Psoas muscle (tissue), 8 donors: ENCODE data around the gene CRYBG3. TPM values are rescaled to one million over a fixed set of nuclear protein-coding genes. Genes with fewer than 3 reads are reported as not detected.
A peak's percentile ranks its signal among the peaks of the same experiment; 100 is the strongest.

Experiments used
- ATAC-seq, 4 donors: fragments of 200-7000 bp; cut with Tn5 transposase; one replicate each; pipeline ENCODE4 v1.9.1; 2020; ENCODE audit warnings: moderate library complexity in 3 of 4, mild to moderate bottlenecking in 2 of 4
- DNase-seq, 2 donors: peaks; one replicate each; pipeline ENCODE4 v3.0.0-alpha.2; 2020
- H3K27ac ChIP-seq: fragments of 200-600 bp; one replicate; pipeline ENCODE4 v1.8.0; 2022
- H3K27me3 ChIP-seq, 3 donors: fragments of 200-600 bp in 1 of 3; one replicate each; pipeline versions ENCODE4 v1.6.1 to v1.8.0; 2013 to 2022; ENCODE audit warnings: low read length in 2 of 3, mild to moderate bottlenecking in 2 of 3, moderate library complexity in 1 of 3; ENCODE audit not compliant: insufficient read depth in 3 of 3
- H3K36me3 ChIP-seq, 2 donors: fragments of 200-600 bp in 1 of 2; one replicate each; pipeline versions ENCODE4 v1.6.1 to v1.8.0; 2013 to 2022; ENCODE audit warnings: low read depth in 1 of 2, mild to moderate bottlenecking in 1 of 2, moderate library complexity in 1 of 2; ENCODE audit not compliant: insufficient read depth in 1 of 2
- H3K4me1 ChIP-seq: fragments of 200-600 bp; one replicate; pipeline ENCODE4 v1.8.0; 2022
- H3K4me3 ChIP-seq: fragments of 200-600 bp; one replicate; pipeline ENCODE4 v1.8.0; 2022; ENCODE audit warnings: mild to moderate bottlenecking
- H3K9me3 ChIP-seq: fragments of 200-600 bp; one replicate; pipeline ENCODE4 v1.8.0; 2022
- WGBS, 3 donors: extraction: QIAGEN DNeasy Blood & Tissue Kit; methylation state at CpG; one replicate each; pipeline versions ENCODE4 v1.1.6 to v1.1.7; 2013; 5-methylcytosine and 5-hydroxymethylcytosine counted together
- intact Hi-C, 2 donors: fragments of 100-400 bp; cut with DNase I; formaldehyde crosslinking; loops; one replicate each; pipeline versions ENCODE4 v1.11.0 to v1.14.2; 2022
- polyA plus RNA-seq, 3 donors: library from polyadenylated mRNA; stranded (reverse); fragments of 200-250 nt; gene quantifications; one replicate each; pipeline ENCODE4 v1.2.3, GENCODE V29; 2013
- total RNA-seq, 4 donors: library from RNA; stranded (reverse); fragmentation: NEBNext Ultra II Directional in 2 of 4; extraction: Animal tissue kit (Norgen Biotek cat#: 25700) in 2 of 4; gene quantifications; one replicate each; pipeline versions ENCODE4 v1.2.1 to v1.2.4, GENCODE V29; 2021 to 2023
- TF ChIP-seq, protein P1 (sequence below): fragments of 200-600 bp; IDR thresholded peaks from one replicate; pipeline ENCODE4 v1.8.0; 2022; ENCODE audit warnings: antibody characterized with exemption
- donor health status: healthy with polysubstance abuse.
- donor health status: DM: no; HTN: no; CAD: no; lungs with moderate emphysema.
- donor health status: Bipolar disorder and iron deficiency.
- donor health status: healthy.
- donor health status: DM: yes; HTN: yes; CAD: no.
- donor health status: DM: no; HTN: no; CAD: no.
- donor health status: DM: no; HTN: no; CAD: no.
- donor health status: DM: yes; HTN: yes; CAD: no.

CRYBG3 gene
- total and polyA plus RNA-seq, 7 donors, result 5.1 to 36.9 (median 10.1) TPM

DNA sequence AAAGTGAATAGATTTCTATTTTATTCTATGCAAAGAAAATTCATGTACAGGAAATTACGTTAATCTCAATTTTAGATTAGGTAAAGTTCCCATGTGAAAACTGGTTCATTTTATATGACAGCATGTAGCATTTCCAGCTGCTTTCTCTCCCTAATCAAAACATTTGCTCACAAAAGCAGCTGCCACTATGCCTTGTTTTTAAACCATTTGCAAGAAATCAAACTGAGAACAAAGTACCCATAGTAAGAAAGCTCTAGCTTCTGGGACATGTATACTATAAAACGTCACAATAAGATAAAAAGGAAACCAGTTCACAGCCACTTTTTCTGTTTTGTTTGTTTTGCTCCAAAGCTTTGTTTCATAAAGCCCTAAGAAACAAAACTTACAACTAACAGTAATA, 5.0 kb upstream of the CRYBG3 start:
- Histone ChIP-seq H3K36me3 (no peaks in the 10 kb centered on the region), H3K4me1 (no peaks in the 10 kb centered on the region), H3K27me3 (no peaks in the 10 kb centered on the region), H3K9me3 (no peaks in the 10 kb centered on the region), H3K27ac (no peak overlapping the region), H3K4me3 (no peak overlapping the region)
- no peak for DNase-seq
- WGBS, 3 donors, result 76 to 82% (median 80%) methylated on average over 2 of the region's 2 CpGs
- no peak for ATAC-seq
- intact Hi-C loops, result no loop called here
- TF ChIP-seq, protein P1, sequence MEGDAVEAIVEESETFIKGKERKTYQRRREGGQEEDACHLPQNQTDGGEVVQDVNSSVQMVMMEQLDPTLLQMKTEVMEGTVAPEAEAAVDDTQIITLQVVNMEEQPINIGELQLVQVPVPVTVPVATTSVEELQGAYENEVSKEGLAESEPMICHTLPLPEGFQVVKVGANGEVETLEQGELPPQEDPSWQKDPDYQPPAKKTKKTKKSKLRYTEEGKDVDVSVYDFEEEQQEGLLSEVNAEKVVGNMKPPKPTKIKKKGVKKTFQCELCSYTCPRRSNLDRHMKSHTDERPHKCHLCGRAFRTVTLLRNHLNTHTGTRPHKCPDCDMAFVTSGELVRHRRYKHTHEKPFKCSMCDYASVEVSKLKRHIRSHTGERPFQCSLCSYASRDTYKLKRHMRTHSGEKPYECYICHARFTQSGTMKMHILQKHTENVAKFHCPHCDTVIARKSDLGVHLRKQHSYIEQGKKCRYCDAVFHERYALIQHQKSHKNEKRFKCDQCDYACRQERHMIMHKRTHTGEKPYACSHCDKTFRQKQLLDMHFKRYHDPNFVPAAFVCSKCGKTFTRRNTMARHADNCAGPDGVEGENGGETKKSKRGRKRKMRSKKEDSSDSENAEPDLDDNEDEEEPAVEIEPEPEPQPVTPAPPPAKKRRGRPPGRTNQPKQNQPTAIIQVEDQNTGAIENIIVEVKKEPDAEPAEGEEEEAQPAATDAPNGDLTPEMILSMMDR, result no peak

- no peak for ATAC-seq
Measured at GRCh38 chr3:97817965-97818364, 3.8 kb upstream of the CRYBG3 start.

DNA sequence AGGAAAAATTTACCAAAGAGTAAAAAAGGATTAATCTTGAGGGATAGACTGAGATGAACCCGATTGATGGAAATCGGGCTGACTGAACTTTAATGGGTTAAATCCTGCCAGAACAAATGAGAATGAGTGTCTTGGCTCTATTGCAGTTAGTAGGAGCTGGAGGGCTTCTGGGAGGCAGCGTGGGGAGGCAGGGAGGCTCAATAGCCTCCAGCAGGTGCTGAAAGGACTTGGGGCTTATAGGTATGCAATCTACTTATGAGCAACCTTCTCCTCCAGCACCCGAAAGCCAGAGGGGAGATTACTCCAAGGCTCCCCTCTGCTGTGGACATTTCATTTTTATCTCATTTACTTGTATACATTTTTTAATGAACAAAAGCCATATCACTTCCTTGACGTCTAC, 1.0 kb upstream of the CRYBG3 start:
- Histone ChIP-seq H3K4me1 (peaks cover 21% of the 10 kb centered on the region), H3K36me3 (no peaks in the 10 kb centered on the region), H3K27me3 (no peaks in the 10 kb centered on the region), H3K27ac (no peak overlapping the region), H3K4me3 (peak overlapping the region; percentile 88), H3K9me3 (no peaks in the 10 kb centered on the region)
- ATAC-seq (no peak), DNase-seq (no peak)
- TF ChIP-seq, protein P1, result no peak
- intact Hi-C loops, result loop anchor here in 1 of 2 donors (5.0 kb wide), 2 partner anchors 42 to 157 kb away; no protein-coding TSS in a partner anchor
- WGBS, 3 donors, result 93 to 95% (median 93%) methylated on average over 5 of the region's 5 CpGs

More at GRCh38 chr3:97817965-97818364, 3.8 kb upstream of the CRYBG3 start:
- intact Hi-C loops, result no loop called here
- no peaks in the 10 kb centered on the region for H3K9me3 ChIP-seq
- no peaks in the 10 kb centered on the region for H3K4me1 ChIP-seq
- H3K36me3 ChIP-seq, result no peaks in the 10 kb centered on the region
- TF ChIP-seq, protein P1, result no peak
- no peaks in the 10 kb centered on the region for H3K27me3 ChIP-seq
- H3K27ac ChIP-seq, result no peak overlapping the region
- no peak for DNase-seq
- 49 to 55% (median 54%) methylated on average over 3 of the region's 3 CpGs for WGBS, 3 donors
- H3K4me3 ChIP-seq, result no peak overlapping the region

DNA sequence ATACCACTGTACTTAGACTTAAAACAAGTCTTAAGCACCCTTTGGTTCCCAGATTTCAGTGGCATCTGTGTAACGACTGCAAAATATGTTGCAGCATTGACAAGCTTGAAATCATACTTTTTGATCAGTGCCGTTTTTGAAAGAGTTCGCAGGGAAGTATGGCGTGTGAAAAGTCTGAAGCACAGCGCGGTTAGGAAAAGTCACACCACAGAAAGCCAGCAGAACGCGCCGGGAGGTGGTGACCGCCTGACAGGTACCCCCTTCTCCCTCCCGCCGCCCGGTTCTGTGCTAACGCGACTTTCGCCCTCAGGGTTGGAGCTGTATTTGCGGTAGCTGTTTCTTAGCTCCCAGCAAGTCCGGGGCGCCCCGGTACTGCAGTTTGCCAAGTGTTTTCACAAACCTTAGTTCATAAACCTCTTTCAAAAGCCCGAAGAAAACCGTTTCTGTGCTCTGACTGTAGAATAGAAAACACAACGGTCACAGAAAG, 481 bp upstream of the CRYBG3 start:
- Histone ChIP-seq H3K27ac (peak overlapping the region; percentile 93), H3K4me1 (peaks cover 22% of the 10 kb centered on the region), H3K4me3 (peak overlapping the region; percentile 88), H3K36me3 (no peaks in the 10 kb centered on the region), H3K27me3 (no peaks in the 10 kb centered on the region), H3K9me3 (no peaks in the 10 kb centered on the region)
- ATAC-seq (peak; percentile 15 to 26 (median 22)), DNase-seq (peak; percentile 49 to 65)
- intact Hi-C loops, result loop anchor here in 1 of 2 donors (5.0 kb wide), 2 partner anchors 41 to 156 kb away; no protein-coding TSS in a partner anchor
- TF ChIP-seq, protein P1, result no peak
- WGBS, 3 donors, result 1 to 2% (median 1%) methylated on average over 23 of the region's 23 CpGs

DNA sequence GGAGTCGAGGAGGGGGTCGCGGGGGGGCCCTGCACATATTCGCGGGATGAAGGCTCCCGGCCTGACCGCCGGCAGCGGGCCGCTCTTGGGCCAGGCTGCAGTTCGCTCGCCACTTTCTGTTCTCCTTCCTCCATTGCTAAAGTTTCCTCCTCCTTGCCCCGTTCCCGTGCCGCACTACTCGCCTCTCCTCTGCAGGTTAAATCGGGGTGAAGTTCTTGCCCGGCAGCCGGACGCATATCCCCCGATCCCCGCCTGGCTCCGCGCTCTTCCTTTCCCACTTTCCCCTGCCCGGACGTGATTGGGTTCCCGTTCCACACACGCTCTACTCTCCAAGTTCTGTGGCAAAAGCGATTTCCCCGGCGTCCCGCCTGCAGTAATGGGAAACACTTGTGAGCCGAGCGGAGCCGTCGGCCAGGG, 556 bp downstream of the CRYBG3 start:
- TF ChIP-seq, protein P1, result no peak
- H3K27me3 ChIP-seq, result no peaks in the 10 kb centered on the region
- intact Hi-C loops, result loop anchor here in 1 of 2 donors (5.0 kb wide), 2 partner anchors 40 to 155 kb away; no protein-coding TSS in a partner anchor
- 0 to 1% (median 1%) methylated on average over 31 to 36 of the region's 36 CpGs for WGBS, 3 donors
- peak overlapping the region; percentile 93 for H3K27ac ChIP-seq
- H3K9me3 ChIP-seq, result no peaks in the 10 kb centered on the region
- DNase-seq (peak; percentile 51 to 74), ATAC-seq (peak; percentile 39 to 74 (median 60))
- H3K4me3 ChIP-seq, result peak overlapping the region; percentile 88
- no peaks in the 10 kb centered on the region for H3K36me3 ChIP-seq
- peaks cover 32% of the 10 kb centered on the region for H3K4me1 ChIP-seq
